HepG2 (cell line): ENCODE measurements around the gene STEAP3. TPM values are rescaled to one million over a fixed set of nuclear protein-coding genes. Genes with fewer than 3 reads are reported as not detected.

Experiments used
- ATAC-seq: fragments of 200-7000 bp; cut with Tn5 transposase; 3 replicates; pipeline ENCODE4 v1.9.1; 2020; ENCODE audit warnings: mild to moderate bottlenecking, moderate library complexity
- BruUV-seq: library from RNA; stranded (reverse); fragments of 400-500 nt; replicated peaks from 2 replicates; lab custom pipeline; 2021; lab: Mats Ljungman, UMichigan
- CTCF ChIA-PET: fragments of 300-600 bp; formaldehyde crosslinking; extraction: SDS; loops from one replicate; lab custom pipeline; 2021; ENCODE audit warnings: low total read pairs, inconsistent platforms, low intra/inter-chr PET ratio; lab: Yijun Ruan, JAX
- POLR2A ChIA-PET: fragments of 350-600 bp; sonication (Branson Sonifier 250); formaldehyde crosslinking; loops from one replicate; lab custom pipeline; 2020; ENCODE audit warnings: antibody characterized with exemption, inconsistent platforms; lab: Yijun Ruan, JAX
- DNase-seq: peaks from one replicate; pipeline ENCODE4 v3.0.0-alpha.2; 2015; ENCODE audit warnings: low spot score
- FAIRE-seq: peaks from 3 replicates; lab custom pipeline; 2011; peaks lifted over from hg19 to GRCh38; lab: Jason Lieb, UNC
- H2AFZ ChIP-seq: one replicate; pipeline ENCODE4 v1.6.1; 2011; ENCODE audit warnings: low read length, inconsistent platforms
- H3K27ac ChIP-seq: fragments of 300-600 bp; 3 replicates; pipeline ENCODE4 v1.8.0; 2011; ENCODE audit warnings: mixed run types, mild to moderate bottlenecking, mixed read lengths, low read length, inconsistent platforms; ENCODE audit not compliant: insufficient read depth; ENCODE audit errors: extremely low read length
- H3K27me3 ChIP-seq, 2 experiments: fragments of 200-600 bp in 1 of 2; 2 replicates in 1 of 2; 3 replicates in 1 of 2; pipeline versions ENCODE4 v1.6.0 to v1.8.0; 2011; ENCODE audit warnings: low read length in 2 of 2, mild to moderate bottlenecking in 2 of 2, moderate library complexity in 2 of 2, inconsistent platforms in 1 of 2; ENCODE audit not compliant: insufficient read depth in 2 of 2, control insufficient read depth in 1 of 2
- H3K36me3 ChIP-seq, 2 experiments: fragments of 200-600 bp in 1 of 2; replicated peaks in 1 of 2; 2 replicates in 1 of 2; 3 replicates in 1 of 2; pipeline versions ENCODE4 v1.5.1 to v1.8.0; 2011; ENCODE audit warnings: low read length in 2 of 2, inconsistent platforms in 1 of 2; ENCODE audit not compliant: insufficient read depth in 2 of 2, control insufficient read depth in 1 of 2
- H3K4me1 ChIP-seq: 2 replicates; pipeline ENCODE4 v1.5.1; 2012; ENCODE audit warnings: low read length, inconsistent platforms; ENCODE audit not compliant: insufficient read depth
- H3K4me2 ChIP-seq: 2 replicates; pipeline ENCODE4 v1.6.0; 2011; ENCODE audit warnings: low read depth, low read length, inconsistent platforms
- H3K4me3 ChIP-seq, 3 experiments: fragments of 200-600 bp in 1 of 3; sonication (generic), shearing (Covaris generic) in 1 of 3; replicated peaks in 1 of 3; 2 replicates each; pipeline ENCODE4 v1.5.1; 2011 to 2016; ENCODE audit warnings: low read length in 3 of 3, inconsistent platforms in 2 of 3, low read depth in 2 of 3, mild to moderate bottlenecking in 2 of 3, control low read depth in 1 of 3, mixed read lengths in 1 of 3; ENCODE audit not compliant: insufficient read depth in 1 of 3
- H3K79me2 ChIP-seq: one replicate; pipeline ENCODE4 v1.6.1; 2011; ENCODE audit warnings: low read length, inconsistent platforms; ENCODE audit not compliant: insufficient read depth
- H3K9ac ChIP-seq: 2 replicates; pipeline ENCODE4 v1.6.0; 2011; ENCODE audit warnings: mild to moderate bottlenecking, low read depth, low read length, inconsistent platforms; ENCODE audit not compliant: insufficient read depth
- H3K9me3 ChIP-seq: 2 replicates; pipeline ENCODE4 v1.5.1; 2012; ENCODE audit warnings: mild to moderate bottlenecking, low read length
- H4K20me1 ChIP-seq: 2 replicates; pipeline ENCODE4 v1.6.0; 2011; ENCODE audit warnings: inconsistent platforms, mild to moderate bottlenecking, low read length, moderate library complexity; ENCODE audit not compliant: insufficient read depth
- E2F5 ChIP-seq: sonication (generic); formaldehyde crosslinking; conservative IDR thresholded peaks from 2 replicates; pipeline ENCODE4 v1.4.0; 2020; ENCODE audit warnings: missing genetic modification reagents
- ISL2 ChIP-seq: sonication (generic); formaldehyde crosslinking; IDR thresholded peaks from 2 replicates; pipeline ENCODE4 v1.5.0; 2020; ENCODE audit warnings: missing genetic modification reagents
- MTA3 ChIP-seq: sonication (generic); formaldehyde crosslinking; IDR thresholded peaks from 2 replicates; pipeline ENCODE4 v1.4.0; 2020; ENCODE audit warnings: missing genetic modification reagents
- NFAT5 ChIP-seq: sonication (generic); formaldehyde crosslinking; IDR thresholded peaks from 2 replicates; pipeline ENCODE4 v1.4.0; 2020; ENCODE audit warnings: missing genetic modification reagents
- NFKB2 ChIP-seq: sonication (generic); formaldehyde crosslinking; IDR thresholded peaks from 2 replicates; pipeline ENCODE4 v1.4.0; 2020; ENCODE audit warnings: missing genetic modification reagents, borderline replicate concordance
- NKX3-1 ChIP-seq: sonication (generic); formaldehyde crosslinking; IDR thresholded peaks from 2 replicates; pipeline ENCODE4 v1.5.0; 2020; ENCODE audit warnings: missing genetic modification reagents
- ZMYM3 ChIP-seq: sonication (generic); formaldehyde crosslinking; IDR thresholded peaks from 2 replicates; pipeline ENCODE4 v1.5.1; 2020; ENCODE audit warnings: mild to moderate bottlenecking, missing genetic modification reagents
- ZNF597 ChIP-seq: sonication (generic); formaldehyde crosslinking; IDR thresholded peaks from 2 replicates; pipeline ENCODE4 v1.5.0; 2020; ENCODE audit warnings: missing genetic modification reagents
- ZNF614 ChIP-seq: IDR thresholded peaks from 2 replicates; pipeline ENCODE4 v1.6.1; 2018; ENCODE audit warnings: missing biosample characterization, missing genetic modification reagents, inconsistent platforms, borderline replicate concordance
- ZNF841 ChIP-seq: sonication (generic); formaldehyde crosslinking; IDR thresholded peaks from 2 replicates; pipeline ENCODE4 v1.8.1; 2023; ENCODE audit warnings: missing genetic modification reagents, borderline replicate concordance
- ZSCAN29 ChIP-seq: sonication (generic); formaldehyde crosslinking; conservative IDR thresholded peaks from 2 replicates; pipeline ENCODE4 v1.4.0; 2020; ENCODE audit warnings: mild to moderate bottlenecking, missing genetic modification reagents
- WGBS: methylation state at CpG from one replicate; pipeline ENCODE4 v1.1.6; 2017; ENCODE audit warnings: low lambda C conversion rate; 5-methylcytosine and 5-hydroxymethylcytosine counted together
- in situ Hi-C: cut with HindIII; loops from 2 replicates; pipeline ENCODE4 v1.10.0; 2017; ENCODE audit warnings: low pct_unique_long_range_greater_than_20kb; ENCODE audit not compliant: extremely low pct_ligation_motif_present
- intact Hi-C: fragments of 100-400 bp; cut with micrococcal nuclease; formaldehyde crosslinking; loops from one replicate; pipeline ENCODE4 v1.10.0; 2022; ENCODE audit not compliant: unreplicated experiment
- polyA plus RNA-seq, 8 experiments: library from polyadenylated mRNA; depleted of rRNA in 3 of 8; stranded (reverse) in 7 of 8; unstranded in 1 of 8; fragments of >200 nt; fragmentation: Illumina TruSeq in 4 of 8; extraction: Trizol in 4 of 8; gene quantifications; 2 replicates each; pipeline versions ENCODE4 v1.2.1 to v1.2.3, GENCODE V29; 2011 to 2016; ENCODE audit warnings: low read depth in 4 of 8, missing spikeins in 1 of 8, mixed read lengths in 1 of 8; ENCODE audit not compliant: insufficient read depth in 1 of 8
- total RNA-seq, 5 experiments: library from RNA; depleted of rRNA; stranded (reverse); fragments of >200 nt; fragmentation: Illumina TruSeq; extraction: Trizol; gene quantifications; 2 replicates each; pipeline ENCODE4 v1.2.3, GENCODE V29; 2016; ENCODE audit warnings: low read depth in 1 of 5

Gene STEAP3
- total and polyA plus RNA-seq, 2 of the 13 experiments (the other 11 are each of a cell fraction or from before 2014, with no cell fraction given), result 7.3 to 21.1 TPM

- H3K9ac ChIP-seq, result no peak overlapping the region
- no peak overlapping the region for H3K4me3 ChIP-seq
- no TSS peak for BruUV-seq
- intact Hi-C loops (no loop called here), in situ Hi-C loops (no loop called here)
- 40% methylated on average over 11 of the region's 13 CpGs for WGBS
- peaks cover 2 to 11% of the 10 kb centered on the region in 2 experiments; a peak in 2 of 5 replicates for H3K27me3 ChIP-seq
- ATAC-seq (no peak), FAIRE-seq (no peak), DNase-seq (no peak)
- H3K27ac ChIP-seq, result no peak overlapping the region
- no peaks in the 10 kb centered on the region for H4K20me1 ChIP-seq
- H3K4me2 ChIP-seq, result no peak overlapping the region
- no peak overlapping the region for H2AFZ ChIP-seq
- no peak for TF ChIP-seq NFKB2
- no peak for TF ChIP-seq MTA3 (CRISPR knock-in tag)
- no peak for TF ChIP-seq ISL2 (CRISPR knock-in tag)
- TF ChIP-seq ZNF614 (CRISPR knock-in tag), result no peak
- no peak for TF ChIP-seq ZNF597
- no peak for TF ChIP-seq NFAT5 (CRISPR knock-in tag)
- no peak for TF ChIP-seq NKX3-1 (CRISPR knock-in tag)
- no peak for TF ChIP-seq ZMYM3 (CRISPR knock-in tag)
- no peak for TF ChIP-seq ZNF841 (CRISPR knock-in tag)
- no peak for TF ChIP-seq ZSCAN29 (CRISPR knock-in tag)
- no peak for TF ChIP-seq E2F5 (CRISPR knock-in tag)
- ChIA-PET POLR2A (no interaction called here), CTCF (no interaction called here)
- H3K4me1 ChIP-seq, result no peaks in the 10 kb centered on the region
- no peaks in the 10 kb centered on the region for H3K36me3 ChIP-seq
- H3K79me2 ChIP-seq, result no peaks in the 10 kb centered on the region
- H3K9me3 ChIP-seq, result no peaks in the 10 kb centered on the region
Measured at GRCh38 chr2:119205001-119205706, 18.5 kb upstream of the STEAP3 start.
